HCT116 (cell line): ENCODE data around the gene LRRC75A. TPM values are rescaled to one million over a fixed set of nuclear protein-coding genes. Genes with fewer than 3 reads are reported as not detected.

ENCODE experiments used
- ATAC-seq: fragments of 200-7000 bp; cut with Tn5 transposase; 2 replicates; pipeline ENCODE4 v1.9.1; 2020; ENCODE audit warnings: mild to moderate bottlenecking, moderate library complexity
- BruUV-seq: library from RNA; stranded (reverse); fragments of 400-500 nt; replicated peaks from 2 replicates; lab custom pipeline; 2021; lab: Mats Ljungman, UMichigan
- CTCF ChIA-PET: fragments of 300-600 bp; sonication (Branson Sonifier 250); formaldehyde crosslinking; loops from one replicate; lab custom pipeline; 2021; ENCODE audit warnings: antibody characterized with exemption; lab: Charles Lee
- POLR2A ChIA-PET: fragments of 300-600, 350-600 bp; sonication (Branson Sonifier 250); formaldehyde crosslinking; loops from one replicate; lab custom pipeline; 2021; ENCODE audit warnings: antibody characterized with exemption; lab: Charles Lee
- RAD21 ChIA-PET, 2 experiments: fragments of 300-600 bp; sonication (Branson Sonifier 250); formaldehyde crosslinking; loops; one replicate each; lab custom pipeline; 2023; ENCODE audit warnings: low total read pairs in 2 of 2; ENCODE audit not compliant: uncharacterized antibody in 2 of 2, unreplicated experiment in 2 of 2, low non-redundant PET in 1 of 2; lab: Charles Lee
- DNase-seq: peaks from one replicate; pipeline ENCODE4 v3.0.0-alpha.2; 2010; ENCODE audit warnings: low read depth, low spot score
- H2AFZ ChIP-seq: fragments of 200-600 bp; shearing (Covaris generic), sonication (generic); 2 replicates; pipeline ENCODE4 v1.6.1; 2017; ENCODE audit warnings: low read depth, mixed run types, mixed read lengths, antibody characterized with exemption, low read length; ENCODE audit not compliant: poor library complexity, severe bottlenecking
- H3K27ac ChIP-seq: 2 replicates; pipeline ENCODE4 v1.5.1; 2012; ENCODE audit warnings: low read depth, low read length
- H3K27me3 ChIP-seq: fragments of 200-600 bp; sonication (generic); 2 replicates; pipeline ENCODE4 v1.6.1; 2016; ENCODE audit warnings: mixed run types, low read length, mixed read lengths; ENCODE audit not compliant: insufficient read depth
- H3K36me3 ChIP-seq, 2 experiments: fragments of 200-500 bp in 1 of 2; fragments of 200-600 bp in 1 of 2; sonication (Bioruptor generic) in 1 of 2; sonication (generic) in 1 of 2; 2 replicates each; pipeline versions ENCODE4 v1.5.1 to v1.6.1; 2014 to 2016; ENCODE audit warnings: low read length in 2 of 2, inconsistent platforms in 1 of 2, mixed read lengths in 1 of 2, mixed run types in 1 of 2; ENCODE audit not compliant: insufficient read depth in 2 of 2, control insufficient read depth in 1 of 2
- H3K4me1 ChIP-seq, 2 experiments: fragments of 200-600 bp in 1 of 2; sonication (generic) in 1 of 2; 2 replicates each; pipeline versions ENCODE4 v1.5.1 to v1.6.1; 2012 to 2017; ENCODE audit warnings: low read length in 2 of 2, inconsistent platforms in 1 of 2, mild to moderate bottlenecking in 1 of 2, mixed read lengths in 1 of 2, mixed run types in 1 of 2, moderate library complexity in 1 of 2; ENCODE audit not compliant: insufficient read depth in 2 of 2, control insufficient read depth in 1 of 2
- H3K4me2 ChIP-seq: fragments of 200-600 bp; sonication (generic); 2 replicates; pipeline ENCODE4 v1.6.1; 2017; ENCODE audit warnings: mixed run types, low read length, mixed read lengths
- H3K4me3 ChIP-seq, 2 experiments: fragments of 200-600 bp in 1 of 2; sonication (generic) in 1 of 2; replicated peaks in 1 of 2; 2 replicates each; pipeline ENCODE4 v1.5.1; 2011 to 2016; ENCODE audit warnings: low read length in 2 of 2, control low read depth in 1 of 2, low read depth in 1 of 2, mild to moderate bottlenecking in 1 of 2, mixed read lengths in 1 of 2, mixed run types in 1 of 2
- H3K79me2 ChIP-seq: fragments of 200-600 bp; sonication (generic); 2 replicates; pipeline ENCODE4 v1.6.1; 2017; ENCODE audit warnings: mild to moderate bottlenecking, mixed run types, low read length, moderate library complexity, mixed read lengths; ENCODE audit not compliant: insufficient read depth
- H3K9ac ChIP-seq: fragments of 200-600 bp; sonication (generic); 2 replicates; pipeline ENCODE4 v1.6.1; 2016; ENCODE audit warnings: low read length, mixed read lengths
- H3K9me2 ChIP-seq: fragments of 200-600 bp; sonication (generic), shearing (Covaris generic); 2 replicates; pipeline ENCODE4 v1.6.1; 2017; ENCODE audit warnings: mixed run types, mild to moderate bottlenecking, moderate library complexity; ENCODE audit not compliant: insufficient read depth
- H3K9me3 ChIP-seq, 2 experiments: fragments of 200-500 bp in 1 of 2; fragments of 200-600 bp in 1 of 2; sonication (Bioruptor generic) in 1 of 2; sonication (generic) in 1 of 2; 2 replicates each; pipeline ENCODE4 v1.6.1; 2014 to 2017; ENCODE audit warnings: low read length in 2 of 2, mixed read lengths in 2 of 2, inconsistent platforms in 1 of 2, low read depth in 1 of 2, mild to moderate bottlenecking in 1 of 2, mixed run types in 1 of 2, moderate library complexity in 1 of 2; ENCODE audit not compliant: control insufficient read depth in 1 of 2, insufficient read depth in 1 of 2
- H4K20me1 ChIP-seq: fragments of 200-600 bp; sonication (generic), shearing (Covaris generic); 2 replicates; pipeline ENCODE4 v1.6.1; 2017; ENCODE audit warnings: mixed run types, mild to moderate bottlenecking, moderate library complexity; ENCODE audit not compliant: insufficient read depth
- CBX3 ChIP-seq: IDR thresholded peaks from 2 replicates; pipeline ENCODE4 v1.6.1; 2012; ENCODE audit warnings: low read depth
- CEBPB ChIP-seq: IDR thresholded peaks from 2 replicates; pipeline ENCODE4 v1.6.1; 2012; ENCODE audit warnings: low read depth
- EGR1 ChIP-seq: IDR thresholded peaks from 2 replicates; pipeline ENCODE4 v1.6.1; 2012; ENCODE audit warnings: low read depth
- ELF1 ChIP-seq: IDR thresholded peaks from 2 replicates; pipeline ENCODE4 v1.6.1; 2012; ENCODE audit warnings: low read depth, borderline replicate concordance
- EZH2phosphoT487 ChIP-seq: fragments of 200-600 bp; IDR thresholded peaks from 2 replicates; pipeline ENCODE4 v1.6.1; 2018; ENCODE audit warnings: antibody characterized with exemption, borderline replicate concordance
- JUND ChIP-seq: IDR thresholded peaks from 2 replicates; pipeline ENCODE4 v1.6.1; 2012
- POLR2AphosphoS5 ChIP-seq: IDR thresholded peaks from 2 replicates; pipeline ENCODE4 v1.6.1; 2011; ENCODE audit warnings: mild to moderate bottlenecking, low read depth, low read length, moderate library complexity
- RAD21 ChIP-seq: IDR thresholded peaks from 2 replicates; pipeline ENCODE4 v1.6.1; 2012; ENCODE audit warnings: low read depth, mild to moderate bottlenecking
- SIN3A ChIP-seq: IDR thresholded peaks from 2 replicates; pipeline ENCODE4 v1.6.1; 2012; ENCODE audit warnings: low read depth
- SRF ChIP-seq: IDR thresholded peaks from 2 replicates; pipeline ENCODE4 v1.6.1; 2012; ENCODE audit warnings: low read depth
- TCF7L2 ChIP-seq: IDR thresholded peaks from 2 replicates; pipeline ENCODE4 v1.7.0; 2011; ENCODE audit warnings: borderline replicate concordance, inconsistent platforms; ENCODE audit not compliant: insufficient read depth, insufficient read length; ENCODE audit errors: extremely low read depth
- YY1 ChIP-seq: IDR thresholded peaks from 2 replicates; pipeline ENCODE4 v1.6.1; 2011; ENCODE audit warnings: low read length, low read depth, moderate library complexity, mild to moderate bottlenecking; ENCODE audit not compliant: insufficient replicate concordance; ENCODE audit errors: extremely low read depth
- ZNF274 ChIP-seq: fragments of 200-500 bp; sonication (Bioruptor generic); IDR thresholded peaks from 2 replicates; pipeline ENCODE4 v1.6.1; 2014; ENCODE audit warnings: mild to moderate bottlenecking, low read depth, low read length, inconsistent platforms
- intact Hi-C: fragments of 100-400 bp; cut with micrococcal nuclease; formaldehyde crosslinking; loops from 2 replicates; pipeline ENCODE4 v1.10.0; 2022
- total RNA-seq: library from RNA; stranded (reverse); gene quantifications from one replicate; pipeline ENCODE4 v1.2.1, GENCODE V29; 2021; ENCODE audit not compliant: unreplicated experiment
- TF ChIP-seq, protein P1 (sequence below): IDR thresholded peaks from 2 replicates; pipeline ENCODE4 v1.6.1; 2012
- TF ChIP-seq, protein P2 (sequence below), 3 experiments: fragments of 200-600 bp in 1 of 3; sonication (generic) in 1 of 3; IDR thresholded peaks in 2 of 3; conservative IDR thresholded peaks in 1 of 3; 2 replicates each; pipeline ENCODE4 v1.5.1; 2012 to 2017; ENCODE audit warnings: low read depth in 2 of 3, low read length in 2 of 3, antibody characterized with exemption in 1 of 3, borderline replicate concordance in 1 of 3, control low read depth in 1 of 3, mild to moderate bottlenecking in 1 of 3, mixed read lengths in 1 of 3, mixed run types in 1 of 3, moderate library complexity in 1 of 3; ENCODE audit not compliant: insufficient read depth in 1 of 3
- TF ChIP-seq, protein P3 (sequence below): IDR thresholded peaks from 2 replicates; pipeline ENCODE4 v1.6.1; 2012; ENCODE audit warnings: low read depth
- TF ChIP-seq, protein P4 (sequence below): IDR thresholded peaks from 2 replicates; pipeline ENCODE4 v1.6.1; 2011; ENCODE audit warnings: mild to moderate bottlenecking, low read length, moderate library complexity; ENCODE audit not compliant: insufficient replicate concordance; ENCODE audit errors: extremely low read depth

LRRC75A gene
- total RNA-seq, 1 experiment from 2014 or later = 2.3 TPM

DNA sequence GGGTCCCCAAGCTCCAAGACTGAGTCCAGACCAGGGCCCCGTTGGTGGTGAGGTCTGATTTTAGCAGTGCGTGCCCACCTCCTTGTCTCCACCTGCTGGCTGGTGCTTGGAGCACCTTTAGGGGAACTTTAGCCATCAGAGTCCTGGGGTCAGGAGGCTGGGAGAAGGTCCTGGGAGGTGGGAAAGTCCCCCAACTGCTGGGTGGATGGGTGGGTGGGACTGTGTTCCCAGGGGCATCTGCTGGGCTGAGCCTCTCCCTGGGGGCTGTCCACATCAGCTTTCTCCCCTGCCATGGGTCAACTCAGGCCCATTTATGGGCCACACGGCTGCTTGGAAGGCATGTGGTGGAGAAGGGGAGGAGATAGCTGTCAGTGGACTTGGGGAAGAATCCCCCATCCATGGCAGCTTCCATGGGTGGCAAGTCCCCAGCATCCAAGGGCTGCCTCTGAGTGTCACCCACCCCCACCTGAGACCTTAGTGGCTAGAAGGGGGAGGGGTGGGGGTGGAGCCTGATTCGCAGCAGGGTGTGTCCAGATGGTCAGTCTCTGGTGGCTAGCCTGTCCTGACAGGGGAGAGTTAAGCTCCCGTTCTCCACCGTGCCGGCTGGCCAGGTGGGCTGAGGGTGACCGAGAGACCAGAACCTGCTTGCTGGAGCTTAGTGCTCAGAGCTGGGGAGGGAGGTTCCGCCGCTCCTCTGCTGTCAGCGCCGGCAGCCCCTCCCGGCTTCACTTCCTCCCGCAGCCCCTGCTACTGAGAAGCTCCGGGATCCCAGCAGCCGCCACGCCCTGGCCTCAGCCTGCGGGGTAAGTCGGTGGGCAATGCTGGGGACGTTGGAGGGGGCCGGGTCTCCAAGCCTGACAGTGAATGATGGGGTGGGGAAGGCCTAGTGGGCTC, 76.7 kb downstream of the LRRC75A start, which contains the start of gene TRPV2:
Gene TRPV2, plus strand, starts transcription at position 541 of the 894 bp plus-strand sequence. CDS start 2,098 bp downstream, outside the sequence.
- DNase-seq = no peak
- Histone ChIP-seq H3K27me3 (no peaks in the 10 kb centered on the region), H3K36me3 (no peaks in the 10 kb centered on the region), H3K9ac (no peak within 1 kb of the TSS), H2AFZ (no peak within 1 kb of the TSS), H3K27ac (no peak within 1 kb of the TSS; the same call in 1 of the 2 replicates), H3K4me3 (no peak within 1 kb of the TSS), H3K79me2 (no peaks in the 10 kb centered on the region), H3K4me2 (no peak within 1 kb of the TSS; the same call in 1 of the 2 replicates), H3K9me3 (no peaks in the 10 kb centered on the region), H3K4me1 (peaks cover 33 to 39% of the 10 kb centered on the region in 2 experiments), H3K9me2 (no peaks in the 10 kb centered on the region), H4K20me1 (no peaks in the 10 kb centered on the region)
- ChIA-PET POLR2A (interaction anchor here (1.1 to 1.5 kb wide), 2 partner anchors 23 to 35 kb away, joined by 3 to 7 read pairs; partner anchors contain the start of gene UBB), RAD21 (interaction anchor here in 1 of 2 experiments (0.7 kb wide), 1 partner anchor 22 kb away, joined by 3 read pairs; no protein-coding TSS in a partner anchor), CTCF (interaction anchor here (1.0 kb wide), 1 partner anchor 10 kb away, joined by 4 read pairs; no protein-coding TSS in a partner anchor)
- intact Hi-C loops = no loop called here
- no TSS peak for BruUV-seq
- peak; percentile 68 for ATAC-seq
- TF ChIP-seq ELF1 = no peak
- TF ChIP-seq, protein P1, sequence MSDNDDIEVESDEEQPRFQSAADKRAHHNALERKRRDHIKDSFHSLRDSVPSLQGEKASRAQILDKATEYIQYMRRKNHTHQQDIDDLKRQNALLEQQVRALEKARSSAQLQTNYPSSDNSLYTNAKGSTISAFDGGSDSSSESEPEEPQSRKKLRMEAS = no peak
- no peak for TF ChIP-seq YY1
- TF ChIP-seq CBX3 = 0 out of 2 replicates have a peak, but pooled peaks have one; percentile 14
- TF ChIP-seq CEBPB = no peak
- TF ChIP-seq POLR2AphosphoS5 = no peak
- no peak for TF ChIP-seq SRF
- TF ChIP-seq ZNF274 = no peak
- no peak for TF ChIP-seq EGR1
- TF ChIP-seq EZH2phosphoT487 = no peak
- no peak for TF ChIP-seq TCF7L2
- TF ChIP-seq, protein P2, sequence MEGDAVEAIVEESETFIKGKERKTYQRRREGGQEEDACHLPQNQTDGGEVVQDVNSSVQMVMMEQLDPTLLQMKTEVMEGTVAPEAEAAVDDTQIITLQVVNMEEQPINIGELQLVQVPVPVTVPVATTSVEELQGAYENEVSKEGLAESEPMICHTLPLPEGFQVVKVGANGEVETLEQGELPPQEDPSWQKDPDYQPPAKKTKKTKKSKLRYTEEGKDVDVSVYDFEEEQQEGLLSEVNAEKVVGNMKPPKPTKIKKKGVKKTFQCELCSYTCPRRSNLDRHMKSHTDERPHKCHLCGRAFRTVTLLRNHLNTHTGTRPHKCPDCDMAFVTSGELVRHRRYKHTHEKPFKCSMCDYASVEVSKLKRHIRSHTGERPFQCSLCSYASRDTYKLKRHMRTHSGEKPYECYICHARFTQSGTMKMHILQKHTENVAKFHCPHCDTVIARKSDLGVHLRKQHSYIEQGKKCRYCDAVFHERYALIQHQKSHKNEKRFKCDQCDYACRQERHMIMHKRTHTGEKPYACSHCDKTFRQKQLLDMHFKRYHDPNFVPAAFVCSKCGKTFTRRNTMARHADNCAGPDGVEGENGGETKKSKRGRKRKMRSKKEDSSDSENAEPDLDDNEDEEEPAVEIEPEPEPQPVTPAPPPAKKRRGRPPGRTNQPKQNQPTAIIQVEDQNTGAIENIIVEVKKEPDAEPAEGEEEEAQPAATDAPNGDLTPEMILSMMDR (IDR thresholded peaks at IDR 0.05 in 2 of 3, conservative IDR thresholded peaks at IDR 0.05 in 1 of 3; ENCODE audit: borderline replicate concordance in 1 of 3, insufficient read depth in 1 of 3, low read depth in 2 of 3, low read length in 2 of 3) = peak; percentile 45 to 78 (median 63); a peak in 5 of 6 replicates
- TF ChIP-seq, protein P3, sequence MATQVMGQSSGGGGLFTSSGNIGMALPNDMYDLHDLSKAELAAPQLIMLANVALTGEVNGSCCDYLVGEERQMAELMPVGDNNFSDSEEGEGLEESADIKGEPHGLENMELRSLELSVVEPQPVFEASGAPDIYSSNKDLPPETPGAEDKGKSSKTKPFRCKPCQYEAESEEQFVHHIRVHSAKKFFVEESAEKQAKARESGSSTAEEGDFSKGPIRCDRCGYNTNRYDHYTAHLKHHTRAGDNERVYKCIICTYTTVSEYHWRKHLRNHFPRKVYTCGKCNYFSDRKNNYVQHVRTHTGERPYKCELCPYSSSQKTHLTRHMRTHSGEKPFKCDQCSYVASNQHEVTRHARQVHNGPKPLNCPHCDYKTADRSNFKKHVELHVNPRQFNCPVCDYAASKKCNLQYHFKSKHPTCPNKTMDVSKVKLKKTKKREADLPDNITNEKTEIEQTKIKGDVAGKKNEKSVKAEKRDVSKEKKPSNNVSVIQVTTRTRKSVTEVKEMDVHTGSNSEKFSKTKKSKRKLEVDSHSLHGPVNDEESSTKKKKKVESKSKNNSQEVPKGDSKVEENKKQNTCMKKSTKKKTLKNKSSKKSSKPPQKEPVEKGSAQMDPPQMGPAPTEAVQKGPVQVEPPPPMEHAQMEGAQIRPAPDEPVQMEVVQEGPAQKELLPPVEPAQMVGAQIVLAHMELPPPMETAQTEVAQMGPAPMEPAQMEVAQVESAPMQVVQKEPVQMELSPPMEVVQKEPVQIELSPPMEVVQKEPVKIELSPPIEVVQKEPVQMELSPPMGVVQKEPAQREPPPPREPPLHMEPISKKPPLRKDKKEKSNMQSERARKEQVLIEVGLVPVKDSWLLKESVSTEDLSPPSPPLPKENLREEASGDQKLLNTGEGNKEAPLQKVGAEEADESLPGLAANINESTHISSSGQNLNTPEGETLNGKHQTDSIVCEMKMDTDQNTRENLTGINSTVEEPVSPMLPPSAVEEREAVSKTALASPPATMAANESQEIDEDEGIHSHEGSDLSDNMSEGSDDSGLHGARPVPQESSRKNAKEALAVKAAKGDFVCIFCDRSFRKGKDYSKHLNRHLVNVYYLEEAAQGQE = no peak
- peak; percentile 57 for TF ChIP-seq RAD21
- TF ChIP-seq JUND = no peak
- TF ChIP-seq, protein P4, sequence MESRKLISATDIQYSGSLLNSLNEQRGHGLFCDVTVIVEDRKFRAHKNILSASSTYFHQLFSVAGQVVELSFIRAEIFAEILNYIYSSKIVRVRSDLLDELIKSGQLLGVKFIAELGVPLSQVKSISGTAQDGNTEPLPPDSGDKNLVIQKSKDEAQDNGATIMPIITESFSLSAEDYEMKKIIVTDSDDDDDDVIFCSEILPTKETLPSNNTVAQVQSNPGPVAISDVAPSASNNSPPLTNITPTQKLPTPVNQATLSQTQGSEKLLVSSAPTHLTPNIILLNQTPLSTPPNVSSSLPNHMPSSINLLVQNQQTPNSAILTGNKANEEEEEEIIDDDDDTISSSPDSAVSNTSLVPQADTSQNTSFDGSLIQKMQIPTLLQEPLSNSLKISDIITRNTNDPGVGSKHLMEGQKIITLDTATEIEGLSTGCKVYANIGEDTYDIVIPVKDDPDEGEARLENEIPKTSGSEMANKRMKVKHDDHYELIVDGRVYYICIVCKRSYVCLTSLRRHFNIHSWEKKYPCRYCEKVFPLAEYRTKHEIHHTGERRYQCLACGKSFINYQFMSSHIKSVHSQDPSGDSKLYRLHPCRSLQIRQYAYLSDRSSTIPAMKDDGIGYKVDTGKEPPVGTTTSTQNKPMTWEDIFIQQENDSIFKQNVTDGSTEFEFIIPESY = no peak
- TF ChIP-seq SIN3A = no peak
